Trophoblast cell (in vitro differentiated cells and primary cell): Measurements from ENCODE around the gene PPP1R12B.
"Not testable (repeated sequence)": the region's sequence is repeated elsewhere in the genome, so short reads cannot be mapped to it uniquely, and the experiment has no call there.

Experiments used
- DNase-seq, 2 donors: peaks; one replicate each; pipeline ENCODE4 v3.0.0-alpha.2; 2016
- H2AFZ ChIP-seq: 2 replicates; pipeline ENCODE4 v1.6.1; 2013; ENCODE audit warnings: low read length, moderate library complexity, mild to moderate bottlenecking; ENCODE audit not compliant: insufficient read depth, poor library complexity
- H2AK5ac ChIP-seq: 2 replicates; pipeline ENCODE4 v1.6.1; 2013; ENCODE audit warnings: mild to moderate bottlenecking, low read length
- H2BK120ac ChIP-seq: 2 replicates; pipeline ENCODE4 v1.6.1; 2013; ENCODE audit warnings: low read length, mild to moderate bottlenecking, moderate library complexity; ENCODE audit not compliant: insufficient read depth, poor library complexity
- H2BK12ac ChIP-seq: 2 replicates; pipeline ENCODE4 v1.6.1; 2013; ENCODE audit warnings: mild to moderate bottlenecking, low read length, moderate library complexity
- H2BK5ac ChIP-seq: 2 replicates; pipeline ENCODE4 v1.6.1; 2013; ENCODE audit warnings: low read length, low read depth, moderate library complexity, mild to moderate bottlenecking; ENCODE audit not compliant: poor library complexity
- H3K14ac ChIP-seq: 2 replicates; pipeline ENCODE4 v1.6.1; 2013; ENCODE audit warnings: mild to moderate bottlenecking, low read length
- H3K18ac ChIP-seq: 2 replicates; pipeline ENCODE4 v1.6.1; 2013; ENCODE audit warnings: mild to moderate bottlenecking, low read length
- H3K23ac ChIP-seq: 2 replicates; pipeline ENCODE4 v1.6.1; 2013; ENCODE audit warnings: low read length
- H3K27ac ChIP-seq: 2 replicates; pipeline ENCODE4 v1.5.1; 2013; ENCODE audit warnings: low read depth, mild to moderate bottlenecking, inconsistent platforms, low read length, moderate library complexity
- H3K27me3 ChIP-seq: 2 replicates; pipeline ENCODE4 v1.6.1; 2013; ENCODE audit warnings: inconsistent platforms, mild to moderate bottlenecking, low read length, moderate library complexity; ENCODE audit not compliant: insufficient read depth
- H3K36me3 ChIP-seq, 2 experiments: 1 replicate in 1 of 2; 2 replicates in 1 of 2; pipeline ENCODE4 v1.6.1; 2013; ENCODE audit warnings: low read length in 2 of 2, mild to moderate bottlenecking in 2 of 2, moderate library complexity in 1 of 2; ENCODE audit not compliant: insufficient read depth in 2 of 2, control insufficient read depth in 1 of 2
- H3K4ac ChIP-seq: 2 replicates; pipeline ENCODE4 v1.6.1; 2013; ENCODE audit warnings: low read depth, mild to moderate bottlenecking, low read length, moderate library complexity
- H3K4me1 ChIP-seq, 2 experiments: 1 replicate in 1 of 2; 2 replicates in 1 of 2; pipeline ENCODE4 v1.6.1; 2013; ENCODE audit warnings: low read length in 2 of 2, mild to moderate bottlenecking in 2 of 2, moderate library complexity in 1 of 2; ENCODE audit not compliant: insufficient read depth in 2 of 2, control insufficient read depth in 1 of 2
- H3K4me2 ChIP-seq: 2 replicates; pipeline ENCODE4 v1.6.1; 2013; ENCODE audit warnings: inconsistent platforms, mild to moderate bottlenecking, low read length, moderate library complexity
- H3K4me3 ChIP-seq: 2 replicates; pipeline ENCODE4 v1.5.1; 2013; ENCODE audit warnings: mild to moderate bottlenecking, low read depth, low read length, inconsistent platforms
- H3K79me1 ChIP-seq: one replicate; pipeline ENCODE4 v1.6.1; 2013; ENCODE audit warnings: low read length
- H3K79me2 ChIP-seq: 2 replicates; pipeline ENCODE4 v1.6.1; 2013; ENCODE audit warnings: low read length, mild to moderate bottlenecking; ENCODE audit not compliant: control insufficient read depth, insufficient read depth, poor library complexity
- H3K9ac ChIP-seq: 2 replicates; pipeline ENCODE4 v1.6.1; 2013; ENCODE audit warnings: mild to moderate bottlenecking, low read length
- H3K9me3 ChIP-seq: 2 replicates; pipeline ENCODE4 v1.6.1; 2013; ENCODE audit warnings: low read depth, mild to moderate bottlenecking, control low read depth, inconsistent platforms, low read length; ENCODE audit not compliant: insufficient read depth
- H4K12ac ChIP-seq: 2 replicates; pipeline ENCODE4 v1.6.1; 2013; ENCODE audit warnings: low read depth, mild to moderate bottlenecking, low read length, moderate library complexity
- H4K8ac ChIP-seq: 2 replicates; pipeline ENCODE4 v1.6.1; 2013; ENCODE audit warnings: low read depth, mild to moderate bottlenecking, low read length, moderate library complexity
- H4K91ac ChIP-seq: one replicate; pipeline ENCODE4 v1.6.1; 2013; ENCODE audit warnings: low read depth, mild to moderate bottlenecking, low read length, moderate library complexity
- WGBS: extraction: QIAGEN DNeasy Blood & Tissue Kit; methylation state at CpG from one replicate; pipeline ENCODE4 v1.1.7; 2013; ENCODE audit warnings: missing lambda C conversion rate; ENCODE audit not compliant: insufficient read length, insufficient coverage; ENCODE audit errors: extremely low coverage; 5-methylcytosine and 5-hydroxymethylcytosine counted together

Gene PPP1R12B

DNA sequence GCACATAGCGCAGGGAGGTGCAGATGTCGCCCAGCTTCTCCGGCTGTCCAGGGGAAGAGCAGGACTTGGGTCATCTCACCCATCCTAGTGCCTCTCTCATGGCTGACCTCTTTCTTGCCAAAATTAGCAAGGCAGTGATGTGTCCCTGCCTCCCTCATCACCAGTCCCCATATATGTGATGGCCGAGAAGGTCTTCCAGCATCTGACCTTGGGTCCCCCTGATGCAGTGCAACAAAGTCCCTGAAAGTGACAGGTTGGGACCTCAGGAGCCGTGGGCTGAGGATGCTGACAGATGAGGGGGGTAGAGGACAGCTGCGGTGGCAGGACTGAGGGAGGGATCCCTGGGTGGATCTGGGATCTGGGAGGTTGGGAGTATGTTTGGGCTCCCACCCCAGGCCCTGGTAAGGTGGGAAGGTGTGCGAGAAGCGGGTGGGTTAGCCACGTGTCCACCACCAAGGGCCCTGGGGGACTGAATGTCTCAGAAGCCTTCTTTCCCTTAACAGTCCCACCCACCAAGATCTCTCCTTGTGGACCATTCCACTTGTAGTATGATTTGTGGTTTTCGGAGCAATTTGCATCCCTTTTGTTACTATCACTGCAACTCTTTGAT, 252.0 kb downstream of the PPP1R12B start:
- Histone ChIP-seq H3K18ac (no peak overlapping the region), H2BK120ac (no peak overlapping the region), H2BK5ac (no peak overlapping the region), H4K12ac (no peak overlapping the region), H3K4me2 (no peak overlapping the region), H2AK5ac (no peak overlapping the region), H3K36me3 (no peaks in the 10 kb centered on the region), H3K79me1 (no peaks in the 10 kb centered on the region), H3K9ac (no peak overlapping the region), H3K4ac (no peak overlapping the region), H3K79me2 (no peaks in the 10 kb centered on the region), H3K9me3 (no peaks in the 10 kb centered on the region), H2AFZ (no peak overlapping the region), H3K14ac (no peak overlapping the region), H3K4me3 (no peak overlapping the region), H3K23ac (no peak overlapping the region), H4K91ac (no peak overlapping the region), H3K27me3 (no peaks in the 10 kb centered on the region), H4K8ac (no peak overlapping the region), H2BK12ac (no peak overlapping the region), H3K27ac (no peak overlapping the region), H3K4me1 (peaks cover 2% of the 10 kb centered on the region in 2 experiments)
- DNase-seq: no peak
- no CpG with 5 or more reads among the region's 10 CpGs for WGBS

DNA sequence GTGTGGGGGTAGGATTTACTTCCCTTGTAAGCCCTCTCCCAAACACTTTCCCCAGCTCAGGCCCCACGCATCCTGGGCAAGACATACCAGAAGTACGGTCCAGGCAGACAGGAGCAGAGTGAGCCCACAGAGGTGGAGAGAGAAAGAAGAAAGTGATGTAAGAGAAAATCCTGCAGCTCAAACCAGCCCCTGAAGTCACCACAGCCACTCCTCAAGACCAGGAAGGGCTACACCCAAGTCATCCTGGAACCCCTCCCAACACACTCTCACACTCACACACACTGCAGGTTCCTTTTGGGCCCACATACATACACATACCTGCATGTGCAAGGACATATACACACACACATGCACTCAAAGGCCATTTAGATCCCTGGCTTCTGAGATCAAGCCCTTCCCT, 254.9 kb downstream of the PPP1R12B start:
- no peak overlapping the region for H2AK5ac ChIP-seq
- no peak overlapping the region for H2BK5ac ChIP-seq
- H3K9me3 ChIP-seq: no peaks in the 10 kb centered on the region
- H3K4me3 ChIP-seq: no peak overlapping the region
- H3K4me1 ChIP-seq: no peaks in the 10 kb centered on the region
- H3K9ac ChIP-seq: no peak overlapping the region
- no peak overlapping the region for H3K23ac ChIP-seq
- H2BK120ac ChIP-seq: no peak overlapping the region
- no CpG with 5 or more reads among the region's 2 CpGs for WGBS
- DNase-seq: no peak
- H3K4ac ChIP-seq: no peak overlapping the region
- H3K18ac ChIP-seq: no peak overlapping the region
- no peak overlapping the region for H4K91ac ChIP-seq
- no peak overlapping the region for H4K12ac ChIP-seq
- no peaks in the 10 kb centered on the region for H3K79me1 ChIP-seq
- no peaks in the 10 kb centered on the region for H3K79me2 ChIP-seq
- H3K14ac ChIP-seq: no peak overlapping the region
- H3K27me3 ChIP-seq: no peaks in the 10 kb centered on the region
- no peak overlapping the region for H3K4me2 ChIP-seq
- H3K36me3 ChIP-seq: no peaks in the 10 kb centered on the region
- no peak overlapping the region for H4K8ac ChIP-seq
- no peak overlapping the region for H2AFZ ChIP-seq
- no peak overlapping the region for H2BK12ac ChIP-seq
- H3K27ac ChIP-seq: no peak overlapping the region

DNA sequence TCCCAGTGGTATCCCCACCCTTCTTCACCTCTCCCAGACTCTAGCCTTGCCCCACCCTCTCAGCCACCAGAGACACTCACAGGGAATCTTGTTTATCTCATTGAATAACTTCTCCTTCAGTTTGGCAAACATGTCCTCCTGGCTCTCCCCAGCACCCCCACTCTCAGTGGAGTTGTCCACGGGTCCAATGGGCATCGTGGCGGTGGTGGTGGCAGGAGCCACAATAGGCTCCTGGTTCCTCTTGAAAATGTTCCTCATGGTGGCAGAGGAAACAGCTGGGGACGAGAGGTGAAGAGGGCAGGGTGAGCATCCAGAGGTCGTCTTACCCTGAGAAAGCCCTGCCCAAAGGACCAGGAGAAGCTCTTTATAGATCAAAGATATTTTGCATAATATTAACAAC, 257.0 kb downstream of the PPP1R12B start:
- Histone ChIP-seq H3K79me2 (no peaks in the 10 kb centered on the region), H3K79me1 (no peaks in the 10 kb centered on the region), H3K4me3 (no peak overlapping the region), H3K23ac (no peak overlapping the region), H4K8ac (no peak overlapping the region), H3K4ac (no peak overlapping the region), H2AK5ac (no peak overlapping the region), H4K12ac (no peak overlapping the region), H3K36me3 (no peaks in the 10 kb centered on the region), H3K4me1 (no peaks in the 10 kb centered on the region), H3K9me3 (no peaks in the 10 kb centered on the region), H2BK5ac (no peak overlapping the region), H3K4me2 (no peak overlapping the region), H3K27ac (no peak overlapping the region), H3K9ac (no peak overlapping the region), H3K27me3 (no peaks in the 10 kb centered on the region), H2BK120ac (no peak overlapping the region), H2BK12ac (no peak overlapping the region), H3K14ac (no peak overlapping the region), H3K18ac (no peak overlapping the region), H2AFZ (no peak overlapping the region), H4K91ac (no peak overlapping the region)
- no CpG with 5 or more reads among the region's 5 CpGs for WGBS
- no peak for DNase-seq

DNA sequence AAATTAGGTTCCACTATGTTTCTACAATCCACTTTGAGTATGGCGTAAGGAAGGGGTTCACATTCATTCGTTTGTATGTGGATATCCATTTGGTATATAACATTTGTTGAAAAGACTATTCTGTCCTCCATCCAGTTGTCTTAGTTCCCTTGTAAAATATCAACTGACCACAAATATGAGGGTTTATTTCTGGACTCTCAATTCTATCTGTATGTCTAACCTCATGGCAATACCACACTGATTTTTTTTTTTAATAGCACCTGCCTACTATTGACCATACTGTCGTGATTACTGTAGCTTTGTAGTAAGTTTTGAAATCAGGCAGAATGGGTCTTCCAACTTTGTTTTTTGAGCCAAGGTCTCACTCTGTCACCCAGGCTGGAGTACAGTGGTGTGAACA, 263.5 kb downstream of the PPP1R12B start:
- no CpG with 5 or more reads among the region's 3 CpGs for WGBS

More for the DNA sequence above, 263.5 kb downstream of the PPP1R12B start:
- not testable (repeated sequence) for H3K27ac ChIP-seq, H3K4ac ChIP-seq, H2AK5ac ChIP-seq, H4K12ac ChIP-seq, H2BK12ac ChIP-seq, H3K27me3 ChIP-seq, H3K79me1 ChIP-seq, H4K91ac ChIP-seq, H3K18ac ChIP-seq, H3K79me2 ChIP-seq, H3K9ac ChIP-seq, H3K4me2 ChIP-seq, H2AFZ ChIP-seq, H3K14ac ChIP-seq, H3K4me3 ChIP-seq, H3K23ac ChIP-seq, H2BK120ac ChIP-seq, H2BK5ac ChIP-seq, H3K36me3 ChIP-seq, DNase-seq, H3K9me3 ChIP-seq, H4K8ac ChIP-seq
- peaks cover 11 to 16% of the 10 kb centered on the region in 2 experiments for H3K4me1 ChIP-seq
